Activated naive CD4-positive, alpha-beta T cell treated with anti-CD3 and anti-CD28 coated beads, Interleukin-2, amount 50 U/mL, for 24 hours (primary cell): ENCODE data around the gene TMEM59.
A peak's percentile ranks its signal among the peaks of the same experiment; 100 is the strongest.
"Not testable (repeated sequence)": the region's sequence is repeated elsewhere in the genome, so short reads cannot be mapped to it uniquely, and the experiment has no call there.

Experiments used
- H3K27ac Mint-ChIP-seq: one replicate; pipeline ENCODE4 v1.8.0; 2021; ENCODE audit warnings: mild to moderate bottlenecking, mixed read lengths
- H3K27me3 Mint-ChIP-seq: one replicate; pipeline ENCODE4 v1.8.0; 2021; ENCODE audit warnings: mixed read lengths
- H3K36me3 Mint-ChIP-seq: one replicate; pipeline ENCODE4 v1.8.0; 2021; ENCODE audit warnings: mixed read lengths
- H3K4me1 Mint-ChIP-seq: one replicate; pipeline ENCODE4 v1.8.0; 2021; ENCODE audit warnings: mixed read lengths
- H3K4me3 Mint-ChIP-seq: one replicate; pipeline ENCODE4 v1.8.0; 2021; ENCODE audit warnings: mild to moderate bottlenecking, mixed read lengths
- H3K9me3 Mint-ChIP-seq: one replicate; pipeline ENCODE4 v1.8.0; 2021; ENCODE audit warnings: mixed read lengths

TMEM59 gene

DNA sequence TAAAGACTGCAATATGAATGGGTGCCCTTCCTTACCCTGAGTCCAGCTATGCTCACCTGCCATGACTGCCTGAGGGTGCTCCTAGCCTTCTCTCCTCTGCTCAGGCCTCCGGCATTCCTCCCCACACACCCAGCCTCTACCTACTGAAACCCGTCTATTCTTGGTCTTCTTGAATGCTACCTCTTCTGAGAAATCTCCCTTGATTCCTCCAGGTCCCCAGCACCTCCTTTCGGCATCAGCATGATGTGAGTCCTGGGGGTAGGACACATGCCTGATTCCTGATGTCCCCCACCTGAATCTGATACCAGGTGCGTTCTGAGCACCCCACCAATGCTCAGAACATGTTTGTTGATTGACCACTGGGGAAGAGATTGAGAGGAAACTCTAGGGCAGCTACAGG, 43.6 kb downstream of the TMEM59 start:
- Mint-ChIP-seq H3K9me3 (no peaks in the 10 kb centered on the region), H3K36me3 (no peaks in the 10 kb centered on the region), H3K27ac (no peak overlapping the region), H3K4me3 (no peak overlapping the region), H3K27me3 (no peaks in the 10 kb centered on the region), H3K4me1 (no peaks in the 10 kb centered on the region)

DNA sequence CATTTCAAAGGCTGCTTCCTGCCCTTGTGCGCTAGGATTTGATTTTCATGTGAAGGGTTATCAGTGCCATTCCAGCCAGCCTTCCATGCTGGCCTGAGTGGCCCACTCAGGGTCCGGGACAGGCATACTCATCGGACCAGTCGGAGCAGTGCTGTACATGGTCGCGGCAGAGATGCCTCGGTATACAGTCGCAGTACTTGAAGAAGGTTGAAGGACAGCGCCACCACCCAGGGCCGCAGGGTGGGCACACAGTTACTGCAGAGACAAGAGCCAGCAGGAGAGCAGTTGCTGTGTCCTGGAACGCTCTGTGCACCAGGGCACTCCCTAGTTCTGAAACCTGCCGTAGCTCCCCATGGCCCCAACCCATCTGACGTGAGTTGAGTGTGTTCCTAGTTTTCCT, 44.1 kb downstream of the TMEM59 start:
- no peaks in the 10 kb centered on the region for H3K4me1 Mint-ChIP-seq
- no peak overlapping the region for H3K4me3 Mint-ChIP-seq
- no peaks in the 10 kb centered on the region for H3K36me3 Mint-ChIP-seq
- H3K27me3 Mint-ChIP-seq, result no peaks in the 10 kb centered on the region
- no peaks in the 10 kb centered on the region for H3K9me3 Mint-ChIP-seq
- no peak overlapping the region for H3K27ac Mint-ChIP-seq

DNA sequence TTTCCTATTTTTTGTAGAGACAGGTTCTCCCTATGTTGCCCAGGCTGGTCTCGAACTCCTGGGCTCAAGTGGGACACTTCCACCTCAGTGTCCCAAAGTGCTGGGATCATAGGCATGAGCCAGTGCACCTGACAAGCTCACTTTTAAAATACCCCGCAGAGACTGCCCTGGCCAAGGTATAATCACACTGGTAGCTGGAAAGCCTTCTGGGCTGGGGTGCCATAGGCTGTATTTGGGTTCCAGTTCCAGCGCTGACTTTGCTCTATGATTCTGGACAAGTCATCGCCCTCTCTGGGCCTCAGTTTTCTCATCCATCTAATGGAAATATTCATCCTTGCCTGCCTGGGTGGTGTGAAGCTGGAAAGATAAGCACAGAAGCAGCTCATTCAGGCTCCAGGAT, 45.4 kb downstream of the TMEM59 start:
- H3K9me3 Mint-ChIP-seq, result no peaks in the 10 kb centered on the region
- H3K36me3 Mint-ChIP-seq, result no peaks in the 10 kb centered on the region
- no peak overlapping the region for H3K4me3 Mint-ChIP-seq
- no peaks in the 10 kb centered on the region for H3K27me3 Mint-ChIP-seq
- no peak overlapping the region for H3K27ac Mint-ChIP-seq
- H3K4me1 Mint-ChIP-seq, result no peaks in the 10 kb centered on the region

GRCh38 chr1:54006508-54006907, 46.5 kb downstream of the TMEM59 start:
- Mint-ChIP-seq H3K4me3 (no peak overlapping the region), H3K27ac (no peak overlapping the region), H3K9me3 (no peaks in the 10 kb centered on the region), H3K36me3 (no peaks in the 10 kb centered on the region), H3K27me3 (no peaks in the 10 kb centered on the region), H3K4me1 (no peaks in the 10 kb centered on the region)

- no peaks in the 10 kb centered on the region for H3K4me1 Mint-ChIP-seq
- H3K36me3 Mint-ChIP-seq, result no peaks in the 10 kb centered on the region
- no peak overlapping the region for H3K27ac Mint-ChIP-seq
- H3K27me3 Mint-ChIP-seq, result no peaks in the 10 kb centered on the region
- H3K9me3 Mint-ChIP-seq, result no peaks in the 10 kb centered on the region
- H3K4me3 Mint-ChIP-seq, result no peak overlapping the region
Observed at GRCh38 chr1:54004481-54005049, 48.4 kb downstream of the TMEM59 start.

DNA sequence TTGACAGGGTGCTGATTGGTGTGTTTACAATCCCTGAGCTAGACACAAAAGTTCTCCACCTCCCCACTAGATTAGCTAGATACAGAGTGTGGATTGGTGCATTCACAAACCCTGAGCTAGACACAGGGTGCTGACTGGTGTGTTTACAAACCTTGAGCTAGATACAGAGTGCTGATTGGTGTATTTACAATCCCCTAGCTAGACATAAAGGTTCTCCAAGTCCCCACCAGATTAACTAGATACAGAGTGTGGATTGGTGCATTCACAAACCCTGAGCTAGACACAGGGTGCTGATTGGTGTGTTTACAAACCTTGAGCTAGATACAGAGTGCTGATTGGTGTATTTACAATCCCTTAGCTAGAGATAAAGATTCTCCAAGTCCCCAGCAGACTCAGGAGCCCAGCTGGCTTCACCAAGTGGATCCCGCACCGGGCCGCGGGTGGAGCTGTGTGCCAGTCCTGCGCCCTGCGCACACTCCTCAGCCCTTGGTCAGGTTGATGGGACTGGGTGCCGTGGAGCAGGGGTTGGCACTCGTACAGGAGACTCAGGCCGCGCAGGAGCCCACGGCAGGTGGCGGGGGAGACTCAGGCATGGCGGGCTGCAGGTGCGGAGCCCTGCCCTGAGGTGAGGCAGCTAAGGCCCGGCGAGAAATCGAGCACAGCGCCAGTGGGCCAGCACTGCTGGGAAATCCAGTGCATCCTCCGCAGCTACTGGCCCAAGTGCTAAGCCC, 49.1 kb downstream of the TMEM59 start:
- not testable (repeated sequence) for H3K4me3 Mint-ChIP-seq, H3K27ac Mint-ChIP-seq, H3K9me3 Mint-ChIP-seq, H3K27me3 Mint-ChIP-seq, H3K36me3 Mint-ChIP-seq, H3K4me1 Mint-ChIP-seq

DNA sequence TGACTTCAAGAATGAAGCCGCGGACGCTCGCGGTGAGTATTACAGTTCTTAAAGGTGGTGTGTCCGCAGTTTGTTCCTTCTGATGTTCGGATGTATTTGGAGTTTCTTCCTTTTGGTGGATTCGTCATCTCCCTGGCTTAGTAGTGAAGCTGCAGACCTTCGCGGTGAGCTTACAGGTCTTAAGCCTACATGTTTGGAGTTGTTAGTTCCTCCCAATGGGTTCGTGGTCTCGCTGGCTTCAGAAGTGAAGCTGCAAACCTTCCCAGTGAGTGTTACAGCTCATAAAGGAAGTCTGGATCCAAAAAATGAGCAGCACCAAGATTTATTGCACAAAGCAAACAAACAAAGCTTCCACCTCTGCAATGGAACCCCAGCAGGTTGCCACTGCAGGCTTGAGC, 49.8 kb downstream of the TMEM59 start:
- no peak overlapping the region for H3K27ac Mint-ChIP-seq
- H3K4me1 Mint-ChIP-seq, result no peaks in the 10 kb centered on the region
- H3K4me3 Mint-ChIP-seq, result no peak overlapping the region
- no peaks in the 10 kb centered on the region for H3K27me3 Mint-ChIP-seq
- no peaks in the 10 kb centered on the region for H3K9me3 Mint-ChIP-seq
- no peaks in the 10 kb centered on the region for H3K36me3 Mint-ChIP-seq

DNA sequence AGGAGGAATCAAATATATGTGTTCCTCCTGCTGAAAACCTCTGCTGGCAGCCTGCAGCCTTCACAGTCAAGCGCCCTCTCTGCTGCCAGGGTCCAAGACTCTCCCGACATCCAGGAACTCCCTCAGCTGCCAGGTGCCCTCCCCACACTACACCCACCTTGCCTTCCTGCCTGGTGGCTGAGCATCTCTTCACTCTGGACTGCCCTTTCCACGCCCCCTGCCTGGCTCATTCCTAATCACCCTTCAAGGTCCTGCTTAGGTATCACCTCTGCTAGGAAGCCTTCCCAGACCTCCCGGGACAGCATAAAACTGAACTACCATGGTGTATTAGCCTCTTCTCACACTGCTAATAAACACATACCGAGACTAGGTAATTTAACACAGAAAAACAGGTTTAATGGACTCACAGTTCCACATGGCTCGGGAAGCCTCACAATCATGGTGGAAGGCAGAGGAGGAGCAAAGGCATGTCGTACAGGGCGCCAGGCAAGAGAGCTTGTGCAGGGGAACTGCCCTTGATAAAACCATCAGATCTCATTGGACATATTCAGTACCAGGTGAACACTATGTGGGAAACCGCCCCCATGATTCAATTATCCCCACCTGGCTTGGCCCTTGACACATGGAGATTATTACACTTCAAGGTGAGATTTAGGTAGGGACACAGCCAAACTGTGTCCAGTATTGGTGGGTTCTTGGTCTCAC, 50.3 kb downstream of the TMEM59 start:
- no peaks in the 10 kb centered on the region for H3K9me3 Mint-ChIP-seq
- no peaks in the 10 kb centered on the region for H3K27me3 Mint-ChIP-seq
- no peak overlapping the region for H3K27ac Mint-ChIP-seq
- H3K4me1 Mint-ChIP-seq, result no peaks in the 10 kb centered on the region
- H3K4me3 Mint-ChIP-seq, result no peak overlapping the region
- no peaks in the 10 kb centered on the region for H3K36me3 Mint-ChIP-seq

DNA sequence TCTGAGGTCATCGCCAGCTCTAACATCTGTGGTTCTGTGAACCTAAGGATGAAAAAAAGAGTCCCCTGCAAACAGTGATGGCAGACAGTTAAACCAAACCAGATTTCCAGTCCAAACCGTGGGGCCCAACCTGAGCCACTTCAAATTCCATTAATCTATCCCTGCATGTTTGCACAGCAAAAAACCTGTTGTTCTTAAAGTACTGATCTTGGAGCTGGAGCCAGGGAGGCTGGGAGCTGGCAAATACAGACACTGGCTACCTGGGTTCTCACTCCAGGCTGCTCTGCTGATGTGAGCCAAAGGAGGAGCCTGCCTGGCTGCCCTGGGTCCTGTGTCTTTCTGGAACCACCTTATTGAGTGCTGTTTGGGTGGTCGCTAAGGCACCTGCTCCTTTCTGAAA, 51.4 kb downstream of the TMEM59 start:
- H3K4me1 Mint-ChIP-seq, result no peaks in the 10 kb centered on the region
- H3K9me3 Mint-ChIP-seq, result no peaks in the 10 kb centered on the region

DNA sequence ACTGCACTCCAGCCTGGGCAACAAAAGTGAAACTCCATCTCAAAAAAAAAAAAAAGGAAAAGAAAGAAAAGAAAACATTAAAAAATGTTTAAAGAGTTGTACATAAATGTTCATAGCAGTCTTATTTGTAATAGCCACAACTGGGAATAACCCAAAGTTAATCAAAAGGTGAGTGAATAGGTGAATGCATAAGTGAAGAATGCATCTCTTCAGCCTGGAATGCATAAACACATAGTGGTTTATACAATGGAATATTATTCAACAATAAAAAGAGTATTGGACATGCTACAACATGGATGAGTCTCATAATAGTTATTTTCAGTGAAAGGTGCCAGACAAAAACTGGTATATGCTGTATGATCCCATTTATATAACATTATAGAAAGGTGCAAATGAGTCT, 53.1 kb downstream of the TMEM59 start:
- Mint-ChIP-seq H3K4me3 (no peak overlapping the region), H3K4me1 (no peaks in the 10 kb centered on the region), H3K36me3 (no peaks in the 10 kb centered on the region), H3K9me3 (no peaks in the 10 kb centered on the region), H3K27ac (no peak overlapping the region), H3K27me3 (no peaks in the 10 kb centered on the region)

More for the DNA sequence above, 51.4 kb downstream of the TMEM59 start:
- H3K36me3 Mint-ChIP-seq, result no peaks in the 10 kb centered on the region
- no peaks in the 10 kb centered on the region for H3K27me3 Mint-ChIP-seq
- no peak overlapping the region for H3K27ac Mint-ChIP-seq
- no peak overlapping the region for H3K4me3 Mint-ChIP-seq

GRCh38 chr1:53998223-53998622, 54.8 kb downstream of the TMEM59 start:
- H3K4me3 Mint-ChIP-seq, result no peak overlapping the region
- no peaks in the 10 kb centered on the region for H3K27me3 Mint-ChIP-seq
- no peak overlapping the region for H3K27ac Mint-ChIP-seq
- H3K4me1 Mint-ChIP-seq, result no peaks in the 10 kb centered on the region
- H3K9me3 Mint-ChIP-seq, result no peaks in the 10 kb centered on the region
- H3K36me3 Mint-ChIP-seq, result no peaks in the 10 kb centered on the region

GRCh38 chr1:53995683-53996082, 57.3 kb downstream of the TMEM59 start:
- Mint-ChIP-seq H3K4me1 (no peaks in the 10 kb centered on the region), H3K4me3 (no peak overlapping the region), H3K27me3 (no peaks in the 10 kb centered on the region), H3K9me3 (no peaks in the 10 kb centered on the region), H3K27ac (no peak overlapping the region), H3K36me3 (no peaks in the 10 kb centered on the region)

DNA sequence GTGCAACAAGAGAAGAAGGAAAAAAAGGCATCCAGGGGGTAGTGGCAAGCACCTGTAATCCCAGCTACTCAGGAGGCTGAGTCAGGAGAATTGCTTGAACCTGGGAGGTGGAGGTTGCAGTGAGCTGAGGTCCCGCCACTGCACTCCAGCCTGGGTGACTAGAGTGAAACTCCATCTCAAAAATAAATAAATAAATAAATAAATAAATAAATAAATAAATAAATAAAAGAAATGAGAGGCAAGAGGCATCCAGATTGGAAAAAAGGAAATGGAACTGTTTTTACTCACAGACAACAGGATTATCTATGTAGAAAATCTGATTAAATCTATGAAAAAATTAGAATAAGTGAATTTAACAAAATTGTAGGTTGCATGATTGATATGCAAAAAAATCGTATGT, 58.5 kb downstream of the TMEM59 start:
- H3K36me3 Mint-ChIP-seq, H3K9me3 Mint-ChIP-seq, H3K4me3 Mint-ChIP-seq, H3K27ac Mint-ChIP-seq, H3K27me3 Mint-ChIP-seq, H3K4me1 Mint-ChIP-seq: not testable (repeated sequence)

- H3K27ac Mint-ChIP-seq, result no peak overlapping the region
- no peaks in the 10 kb centered on the region for H3K36me3 Mint-ChIP-seq
- H3K4me3 Mint-ChIP-seq, result no peak overlapping the region
- H3K27me3 Mint-ChIP-seq, result no peaks in the 10 kb centered on the region
- peaks cover 10% of the 10 kb centered on the region for H3K4me1 Mint-ChIP-seq
- H3K9me3 Mint-ChIP-seq, result no peaks in the 10 kb centered on the region
Observed at GRCh38 chr1:53992085-53992874, 60.7 kb downstream of the TMEM59 start.

DNA sequence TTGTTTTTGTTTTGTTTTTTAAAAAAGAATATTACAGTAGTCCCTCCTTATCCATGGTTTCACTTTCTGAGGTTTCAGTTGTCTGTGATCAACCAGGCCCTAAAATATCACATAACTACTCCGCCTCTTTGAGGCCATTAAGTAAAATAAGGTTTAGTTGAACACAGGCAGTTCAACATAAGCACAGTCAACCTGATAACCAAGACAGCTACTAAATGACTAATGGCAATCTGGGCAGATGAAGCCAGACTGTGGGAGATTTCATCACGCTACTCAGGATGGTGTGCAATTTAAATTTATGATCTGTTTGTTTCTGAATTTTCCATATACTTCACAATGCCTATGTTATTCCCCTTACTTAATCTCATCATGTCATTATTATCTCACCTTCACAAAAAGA, 65.1 kb downstream of the TMEM59 start:
- Mint-ChIP-seq H3K4me1 (peaks cover 31% of the 10 kb centered on the region), H3K27ac (peak overlapping the region; percentile 85), H3K27me3 (no peaks in the 10 kb centered on the region), H3K4me3 (no peak overlapping the region), H3K36me3 (no peaks in the 10 kb centered on the region), H3K9me3 (peaks cover 5% of the 10 kb centered on the region)

GRCh38 chr1:53986458-53986857, 66.5 kb downstream of the TMEM59 start:
- Mint-ChIP-seq H3K4me3 (peak overlapping the region; percentile 16), H3K27me3 (no peaks in the 10 kb centered on the region), H3K36me3 (no peaks in the 10 kb centered on the region), H3K27ac (peak overlapping the region; percentile 81), H3K4me1 (peaks cover 40% of the 10 kb centered on the region), H3K9me3 (peaks cover 5% of the 10 kb centered on the region)
